Adipose tissue (tissue), 3 donors: Measurements from ENCODE around the gene DUS4L. TPM values are rescaled to one million over a fixed set of nuclear protein-coding genes. Genes with fewer than 3 reads are reported as not detected.
A peak's percentile ranks its signal among the peaks of the same experiment; 100 is the strongest.
"Not testable (repeated sequence)": the region's sequence is repeated elsewhere in the genome, so short reads cannot be mapped to it uniquely, and the experiment has no call there.

ENCODE experiments used
- H3K27ac ChIP-seq: one replicate; pipeline ENCODE4 v1.5.1; 2013; ENCODE audit warnings: low read depth, low read length
- WGBS, 3 donors: extraction: QIAGEN DNeasy Blood & Tissue Kit; methylation state at CpG; one replicate each; pipeline ENCODE4 v1.1.7; 2013; 5-methylcytosine and 5-hydroxymethylcytosine counted together
- polyA plus RNA-seq, 3 donors: library from polyadenylated mRNA; stranded (reverse); fragments of 200-250 nt; gene quantifications; one replicate each; pipeline ENCODE4 v1.2.3, GENCODE V29; 2013
- donor health status: healthy with polysubstance abuse.
- donor health status: Bipolar disorder and iron deficiency.
- donor health status: healthy.

The DUS4L gene, protein sequence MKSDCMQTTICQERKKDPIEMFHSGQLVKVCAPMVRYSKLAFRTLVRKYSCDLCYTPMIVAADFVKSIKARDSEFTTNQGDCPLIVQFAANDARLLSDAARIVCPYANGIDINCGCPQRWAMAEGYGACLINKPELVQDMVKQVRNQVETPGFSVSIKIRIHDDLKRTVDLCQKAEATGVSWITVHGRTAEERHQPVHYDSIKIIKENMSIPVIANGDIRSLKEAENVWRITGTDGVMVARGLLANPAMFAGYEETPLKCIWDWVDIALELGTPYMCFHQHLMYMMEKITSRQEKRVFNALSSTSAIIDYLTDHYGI
- 1 to 10 TPM; 2.0 to 6.2 (median 2.6) TPM for polyA plus RNA-seq

DNA sequence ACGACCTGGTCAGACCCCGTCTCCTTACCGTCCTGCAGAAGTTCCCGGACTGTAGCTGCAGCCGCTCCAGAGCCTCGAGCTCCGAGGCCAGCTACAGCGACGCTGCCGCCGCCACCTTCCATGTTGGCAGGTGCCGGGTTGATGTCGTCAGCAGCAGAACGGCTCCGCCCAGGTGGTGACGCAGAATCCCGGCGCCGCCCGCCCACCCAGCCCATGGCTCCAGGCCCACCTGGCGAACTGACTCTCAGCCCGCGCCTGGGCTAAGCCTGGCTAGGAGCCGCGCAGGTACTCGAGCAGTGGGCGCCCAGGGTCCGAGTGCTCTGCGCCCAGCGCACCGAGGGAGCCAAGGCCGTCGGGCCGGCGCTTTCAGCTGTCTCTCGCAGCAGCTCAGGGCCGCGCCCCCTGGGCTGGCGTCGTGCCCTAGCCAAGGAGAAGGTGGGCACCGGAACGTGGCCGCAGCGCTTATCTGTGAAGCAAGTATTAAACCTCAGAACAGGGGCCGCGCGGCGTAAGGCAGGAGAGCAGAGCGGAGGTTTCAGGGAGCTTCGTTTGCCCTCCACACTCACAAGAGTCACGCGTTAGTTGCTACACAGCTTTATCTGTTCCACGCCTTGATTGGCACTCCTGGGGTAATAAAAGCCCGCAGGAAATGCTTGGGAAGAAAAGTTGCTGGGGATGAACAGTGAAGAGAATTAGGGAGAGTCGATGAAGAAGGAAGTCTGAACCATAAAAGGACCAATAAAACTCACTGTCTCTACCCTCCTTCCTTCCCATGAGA, at the start of gene DUS4L, which contains the start of gene COG5:
Gene DUS4L, plus strand, starts transcription at position 197 of the 778 bp plus-strand sequence. CDS start 3,100 bp downstream, outside the sequence.
Gene COG5, minus strand, starts transcription at position 146 of the 778 bp plus-strand sequence. Its CDS starts 24 bp downstream, at position 122.
- WGBS, 3 donors = 0% methylated on average over 53 to 55 of the region's 55 CpGs
- peak within 1 kb of the TSS; percentile 67 for H3K27ac ChIP-seq

DNA sequence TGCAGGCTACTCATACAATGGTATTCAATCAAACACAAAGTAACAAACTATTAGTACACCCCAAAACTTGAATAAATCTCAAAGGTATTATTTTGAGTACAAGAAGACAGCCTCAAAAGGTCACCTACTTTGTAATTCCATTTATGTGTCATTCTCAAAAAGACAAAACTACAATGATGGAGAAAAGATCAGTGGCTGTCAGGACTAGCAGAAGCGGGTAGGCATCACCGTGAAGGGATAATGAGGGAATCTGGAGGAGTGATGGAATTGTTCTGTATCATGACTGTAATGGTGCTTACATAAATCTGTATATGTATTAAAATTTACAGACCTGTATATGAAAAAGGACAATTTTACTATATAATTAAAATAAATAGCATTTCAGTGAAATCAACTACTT, 37.1 kb upstream of the DUS4L start:
- no peak overlapping the region for H3K27ac ChIP-seq
- WGBS, 3 donors = 96 to 98% (median 97%) methylated on average over 2 of the region's 2 CpGs

DNA sequence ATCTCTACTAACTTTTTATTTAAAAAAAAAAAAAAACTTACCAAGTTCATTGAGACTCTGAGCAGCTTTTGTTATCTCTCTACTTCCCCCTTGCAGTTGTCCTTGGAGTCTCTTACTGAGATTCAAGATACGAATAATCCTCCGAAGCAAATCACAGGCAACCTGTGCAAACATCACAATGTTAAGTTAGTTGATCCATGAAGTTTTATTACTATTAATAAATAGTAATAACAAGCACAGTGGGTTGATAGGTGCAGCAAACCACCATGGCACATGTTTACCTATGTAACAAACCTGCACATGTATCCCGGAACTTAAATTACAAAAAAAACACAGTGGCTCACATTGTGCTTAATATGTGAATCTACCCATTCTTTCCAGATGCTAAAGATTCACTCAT, 36.6 kb upstream of the DUS4L start:
- WGBS, 3 donors = 53 to 93% (median 89%) methylated on average over 3 of the region's 3 CpGs
- no peak overlapping the region for H3K27ac ChIP-seq

DNA sequence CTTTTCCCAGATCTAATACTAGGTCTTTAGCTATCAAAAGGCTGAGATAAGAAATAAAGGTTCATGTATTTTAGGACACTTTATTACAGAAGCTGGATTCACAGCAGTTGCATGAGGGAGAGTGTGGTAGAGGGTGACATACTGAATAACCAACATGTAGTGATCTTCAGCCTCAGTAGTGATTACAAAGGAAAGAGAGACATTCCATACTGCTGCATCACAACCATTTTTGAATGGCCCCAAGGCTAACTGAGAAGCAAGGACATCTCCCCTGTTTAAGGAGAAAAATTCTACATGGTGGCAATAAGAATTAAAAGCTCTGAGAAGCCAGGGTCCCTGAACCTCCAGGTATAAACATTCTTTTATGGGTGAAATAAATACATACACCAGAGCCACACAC, 35.3 kb upstream of the DUS4L start:
- H3K27ac ChIP-seq = no peak overlapping the region

DNA sequence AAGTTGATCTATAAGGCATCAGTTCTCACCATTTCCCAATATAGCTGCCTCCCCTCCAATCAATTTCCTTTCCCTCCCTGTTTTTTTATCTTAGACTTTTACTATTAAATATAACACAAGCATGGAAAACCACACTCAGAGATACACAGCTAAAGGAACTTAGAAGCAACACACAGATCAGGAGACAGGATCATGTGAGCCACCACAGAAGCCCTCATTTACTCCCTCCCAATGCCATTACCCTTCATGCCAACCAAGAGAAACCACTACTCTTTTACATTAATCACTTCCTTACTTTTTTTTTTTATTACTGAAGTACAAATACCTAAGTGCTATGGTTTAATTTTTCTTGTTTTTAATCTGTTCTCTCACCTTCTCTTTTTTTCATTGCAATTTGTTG, 33.0 kb upstream of the DUS4L start:
- no peak overlapping the region for H3K27ac ChIP-seq

DNA sequence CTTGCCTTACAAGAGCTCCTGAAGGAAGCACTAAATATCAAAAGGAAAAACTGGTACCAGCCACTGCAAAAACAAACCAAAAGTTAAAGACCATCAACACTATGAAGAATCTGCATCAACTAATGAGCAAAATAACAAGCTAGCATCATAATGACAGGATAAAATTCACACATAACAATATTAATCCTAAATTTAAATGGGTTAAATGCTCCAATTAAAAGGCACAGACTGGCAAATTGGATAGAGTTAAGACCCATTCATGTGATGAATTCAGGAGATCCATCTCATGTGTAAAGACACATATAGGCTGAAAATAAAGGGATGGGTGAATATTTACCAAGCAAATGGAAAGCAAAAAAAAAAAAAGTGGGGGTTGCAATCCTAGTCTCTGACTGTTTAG, 29.6 kb upstream of the DUS4L start:
- no peak overlapping the region for H3K27ac ChIP-seq

DNA sequence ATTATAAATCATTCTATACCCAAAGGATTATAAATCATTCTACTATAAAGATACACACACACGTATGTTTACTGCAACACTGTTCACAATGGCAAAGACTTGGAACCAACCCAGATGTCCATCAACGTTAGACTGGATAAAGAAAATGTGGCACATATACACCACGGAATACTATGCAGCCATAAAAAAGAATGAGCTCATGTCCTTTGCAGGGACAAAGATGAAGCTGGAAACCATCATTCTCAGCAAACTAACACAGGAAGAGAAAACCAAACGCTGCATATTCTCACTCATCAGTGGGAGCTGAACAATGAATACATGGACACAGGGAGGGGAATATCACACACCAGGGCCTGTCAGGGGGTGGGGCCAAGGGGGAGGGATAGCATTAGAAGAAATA, 26.5 kb upstream of the DUS4L start:
- not testable (repeated sequence) for H3K27ac ChIP-seq
- WGBS, 3 donors = 63 to 94% (median 93%) methylated on average over 4 of the region's 4 CpGs

DNA sequence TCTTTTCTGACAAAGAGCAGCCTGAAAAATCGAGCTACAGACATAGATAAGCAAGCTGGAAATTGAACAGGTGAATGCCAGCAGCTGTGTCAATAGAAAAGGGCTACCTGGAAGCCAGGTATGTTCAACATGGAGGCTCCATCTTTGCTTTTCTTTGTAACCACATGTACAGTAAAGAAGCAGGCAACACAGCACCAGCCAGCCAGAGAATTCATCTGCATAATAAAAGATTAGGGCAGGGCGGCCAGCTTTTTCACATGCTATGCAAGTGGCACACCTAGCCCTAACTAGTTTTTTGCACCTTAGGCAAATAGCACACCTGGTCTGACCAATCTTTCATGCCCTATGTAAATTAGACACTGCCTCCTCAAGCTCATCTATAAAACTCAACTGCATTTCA, 25.8 kb upstream of the DUS4L start:
- H3K27ac ChIP-seq = no peak overlapping the region
- WGBS, 3 donors = 31 to 93% (median 71%) methylated on average over 2 of the region's 2 CpGs

DNA sequence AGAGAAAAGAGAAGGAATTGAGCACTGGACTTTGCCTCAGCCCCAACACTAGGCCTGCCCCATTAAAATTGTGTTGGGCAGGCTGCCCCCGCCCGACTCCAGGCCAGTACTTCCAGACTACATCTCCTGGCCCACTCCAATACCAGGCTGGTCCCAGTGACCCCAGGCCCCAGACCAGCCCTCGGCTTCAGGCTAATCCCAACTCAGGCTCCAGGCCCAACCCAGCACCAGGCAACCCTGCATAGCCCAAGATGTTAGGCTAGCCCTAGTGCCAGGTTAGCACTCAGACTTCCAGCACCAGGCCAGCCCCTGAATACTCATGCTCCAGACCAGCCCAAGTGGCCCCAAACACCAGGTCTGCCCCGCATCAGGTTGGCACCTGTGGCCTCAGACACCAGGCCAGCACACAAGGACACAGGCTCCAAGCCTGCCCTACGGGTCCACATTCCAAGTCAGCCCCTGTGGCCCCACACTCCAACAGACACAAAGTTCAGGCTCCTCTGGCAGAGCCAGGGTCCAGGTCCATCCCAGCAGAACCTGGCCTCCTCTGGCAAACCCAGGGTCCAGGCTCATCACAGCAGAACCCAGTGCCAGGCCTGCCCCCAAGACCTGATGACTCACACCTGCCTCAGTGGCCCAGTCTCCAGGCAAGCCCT, 20.3 kb upstream of the DUS4L start:
- H3K27ac ChIP-seq = no peak overlapping the region
- 87 to 97% (median 96%) methylated on average over 5 of the region's 5 CpGs for WGBS, 3 donors

DNA sequence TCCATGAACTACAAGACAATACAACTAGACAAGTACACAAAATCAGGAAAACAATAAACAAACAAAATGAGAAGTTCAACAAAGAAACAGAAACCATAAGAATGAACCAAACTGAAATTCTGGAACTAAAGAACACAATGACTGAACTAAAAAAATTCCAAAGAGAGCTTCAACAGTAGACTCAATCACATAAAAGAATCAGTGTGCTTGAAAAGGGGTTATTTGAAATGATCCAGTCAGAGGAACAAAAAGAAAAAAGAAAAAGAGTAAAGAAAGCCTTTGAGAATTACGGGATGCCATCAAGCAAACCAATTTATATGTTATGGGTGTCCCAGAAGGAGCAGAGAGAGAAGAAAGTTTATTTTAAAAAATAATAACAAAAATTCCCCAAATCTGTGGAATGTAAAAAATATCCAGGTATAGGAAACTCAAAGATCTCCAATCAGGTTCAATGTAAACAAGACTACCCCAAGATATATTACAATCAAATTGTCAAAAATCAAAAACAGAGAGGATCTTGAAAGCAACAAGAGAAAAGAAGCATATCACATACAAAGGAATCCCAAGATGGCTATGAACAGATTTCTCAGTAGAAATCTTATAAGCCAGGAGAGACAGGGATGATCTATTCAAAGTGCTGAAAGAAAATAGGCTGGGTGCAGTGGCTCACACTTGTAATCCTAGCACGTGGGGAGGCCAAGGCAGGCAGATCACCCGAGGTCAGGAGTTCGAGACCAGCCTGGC, 18.8 kb upstream of the DUS4L start:
- 95 to 99% (median 99%) methylated on average over 4 of the region's 4 CpGs for WGBS, 3 donors
- H3K27ac ChIP-seq = no peak overlapping the region

DNA sequence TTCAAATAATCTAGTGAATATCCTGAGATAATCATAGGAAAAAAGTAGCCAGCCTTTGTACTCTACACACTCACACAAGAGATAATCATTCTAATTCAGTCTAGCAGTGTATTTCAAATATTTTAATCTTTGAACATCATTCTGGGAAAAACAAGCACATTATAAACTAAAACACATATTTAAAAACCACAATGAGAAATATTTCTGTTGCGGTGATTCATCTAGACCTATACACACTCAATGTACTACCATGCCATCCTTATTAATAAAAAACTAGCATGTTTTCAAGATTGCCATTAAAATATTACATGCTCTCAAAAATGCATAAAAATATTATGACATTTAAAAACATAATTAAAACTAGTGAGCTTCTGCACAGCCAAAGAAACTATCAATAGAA, 11.8 kb upstream of the DUS4L start:
- 93 to 97% (median 96%) methylated on average over 1 of the region's 1 CpG for WGBS, 3 donors
- no peak overlapping the region for H3K27ac ChIP-seq

DNA sequence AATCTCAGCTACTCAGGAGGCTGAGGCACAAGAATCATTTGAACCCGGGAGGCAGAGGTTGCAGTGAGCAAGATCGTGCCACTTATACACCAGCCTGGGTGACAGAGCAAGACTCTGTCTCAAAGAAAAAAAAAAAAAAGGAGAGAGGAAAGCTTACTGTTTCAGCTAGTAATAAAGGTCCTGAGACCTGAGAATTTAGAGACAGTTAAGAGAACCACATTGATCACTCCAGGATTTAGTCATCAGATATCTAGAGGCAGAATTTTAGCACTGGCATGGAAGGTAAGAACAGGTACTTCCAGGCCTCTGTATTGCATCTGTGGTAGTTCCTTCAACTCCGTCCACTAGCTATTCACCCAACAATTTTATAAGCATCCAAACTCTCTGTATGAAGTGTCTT, 7.9 kb upstream of the DUS4L start:
- H3K27ac ChIP-seq = no peak overlapping the region
- WGBS, 3 donors = 95 to 99% (median 96%) methylated on average over 3 of the region's 3 CpGs

DNA sequence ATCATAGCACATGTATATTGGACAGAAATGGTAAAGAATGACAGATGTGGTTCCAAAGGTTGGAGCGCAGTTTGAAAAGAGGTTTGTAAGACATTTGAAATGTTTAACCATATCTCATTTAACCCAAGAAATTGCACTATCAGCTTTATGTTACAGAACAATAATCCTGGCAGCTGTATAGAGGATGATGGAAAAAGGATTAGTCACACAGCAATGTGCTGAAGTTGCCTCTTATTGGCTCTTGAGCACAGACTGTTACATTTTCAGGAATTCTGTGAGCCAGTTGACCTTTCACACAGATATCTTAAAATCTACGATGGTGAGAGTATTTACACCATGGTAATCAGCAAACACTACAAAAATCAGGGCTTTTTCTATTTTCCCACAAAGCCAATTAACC, 3.9 kb upstream of the DUS4L start:
- WGBS, 3 donors = 50 to 69% (median 66%) methylated on average over 2 of the region's 2 CpGs
- H3K27ac ChIP-seq = no peak overlapping the region

DNA sequence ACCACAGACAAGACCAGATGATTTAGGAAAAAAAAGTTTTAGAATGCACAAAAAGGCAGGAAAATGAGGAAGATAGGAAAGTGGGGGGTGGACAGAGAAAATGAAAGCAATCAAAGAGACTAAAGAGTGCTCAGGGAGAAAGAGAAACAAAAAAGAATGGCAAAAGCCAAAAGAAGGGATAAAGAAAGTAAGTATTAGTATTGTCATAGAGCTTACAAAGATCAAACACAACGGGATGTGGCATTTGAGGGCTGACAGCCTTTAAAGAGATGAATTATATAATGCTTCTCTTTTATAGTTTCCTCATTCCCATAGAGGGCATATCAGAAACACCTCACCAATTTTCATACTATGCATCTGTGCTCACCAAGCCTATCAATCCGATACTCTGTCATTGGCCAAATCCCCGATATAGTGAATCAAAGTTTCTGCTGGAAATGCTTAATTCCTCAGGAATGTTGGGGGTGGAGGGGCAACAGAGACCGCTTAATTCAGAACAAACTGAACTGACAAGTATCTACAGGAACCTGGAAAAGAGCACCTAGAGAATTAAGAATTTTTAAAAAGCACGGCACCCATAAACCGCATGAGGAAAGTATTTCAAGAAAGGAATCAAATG, 2.8 kb upstream of the DUS4L start:
- H3K27ac ChIP-seq = no peak overlapping the region
- 75 to 88% (median 77%) methylated on average over 6 of the region's 6 CpGs for WGBS, 3 donors

DNA sequence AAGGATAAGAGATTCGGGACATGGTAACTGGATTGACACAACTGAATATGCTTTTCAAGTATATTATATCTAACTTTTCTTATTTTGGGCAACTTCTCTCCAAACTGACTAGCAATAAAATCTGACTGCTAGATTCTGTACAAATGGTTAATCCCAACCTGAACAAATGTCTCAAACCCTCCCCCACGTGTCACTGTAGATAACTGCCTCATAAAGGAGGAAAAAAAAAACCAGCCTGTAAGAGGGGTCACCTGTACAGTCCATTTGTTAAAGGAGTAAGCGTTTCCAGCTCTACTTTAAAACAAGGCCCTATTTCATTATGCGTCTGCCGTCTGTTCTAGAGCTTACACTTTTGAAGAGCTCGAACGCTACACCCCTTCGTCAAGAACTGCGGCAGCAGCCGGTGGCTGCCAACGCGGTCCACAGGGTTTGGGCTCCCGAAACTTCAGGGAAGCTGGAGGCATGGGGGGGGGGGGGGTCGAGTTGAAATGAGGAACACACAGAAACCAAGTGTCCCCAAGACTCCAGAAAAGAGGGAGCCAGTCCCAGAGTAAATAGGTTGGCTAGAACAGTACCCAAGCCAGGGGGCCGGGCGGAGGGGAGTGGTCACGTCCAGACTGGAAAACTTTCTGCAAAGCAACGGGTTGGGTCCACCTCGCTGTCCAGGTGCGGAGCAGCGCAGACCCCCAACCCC, 543 bp upstream of the DUS4L start:
- peak overlapping the region; percentile 67 for H3K27ac ChIP-seq
- 2 to 4% (median 4%) methylated on average over 21 of the region's 21 CpGs for WGBS, 3 donors

DNA sequence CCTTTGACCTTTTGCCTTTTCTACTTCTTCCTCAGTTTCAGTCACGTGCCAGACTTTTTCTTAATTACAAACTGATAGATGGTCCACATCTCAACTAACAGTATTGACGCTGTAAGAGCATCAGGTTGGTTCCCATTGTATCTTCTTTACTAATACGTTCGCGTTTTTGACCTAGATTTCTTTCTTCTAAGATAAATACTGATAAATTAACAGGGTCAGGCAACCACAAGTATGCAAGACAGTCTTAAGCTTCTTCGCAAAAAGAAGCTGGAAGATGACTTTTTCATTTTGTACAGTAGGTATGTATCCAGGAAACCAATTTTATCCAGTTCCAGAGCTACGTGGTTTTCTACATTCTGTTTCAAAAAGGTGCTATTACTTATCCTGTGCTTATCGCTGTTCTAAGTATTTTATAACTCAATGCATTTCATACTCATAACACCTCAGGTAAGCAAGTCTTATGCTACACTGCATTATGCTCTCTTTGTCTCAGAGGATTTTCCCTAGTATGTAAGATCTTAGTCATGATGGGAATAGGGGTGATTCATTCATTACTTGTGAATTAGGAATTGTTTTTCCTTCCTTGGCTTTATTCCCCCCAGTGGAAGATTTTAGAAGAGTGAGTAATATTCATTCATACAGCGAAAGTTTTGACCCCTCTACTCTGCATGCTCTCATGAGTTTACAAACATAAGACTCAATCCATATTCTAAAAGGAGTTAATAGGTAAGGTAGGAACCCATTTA, 955 bp downstream of the DUS4L start:
- 37 to 54% (median 52%) methylated on average over 9 of the region's 9 CpGs for WGBS, 3 donors
- H3K27ac ChIP-seq = no peak overlapping the region

DNA sequence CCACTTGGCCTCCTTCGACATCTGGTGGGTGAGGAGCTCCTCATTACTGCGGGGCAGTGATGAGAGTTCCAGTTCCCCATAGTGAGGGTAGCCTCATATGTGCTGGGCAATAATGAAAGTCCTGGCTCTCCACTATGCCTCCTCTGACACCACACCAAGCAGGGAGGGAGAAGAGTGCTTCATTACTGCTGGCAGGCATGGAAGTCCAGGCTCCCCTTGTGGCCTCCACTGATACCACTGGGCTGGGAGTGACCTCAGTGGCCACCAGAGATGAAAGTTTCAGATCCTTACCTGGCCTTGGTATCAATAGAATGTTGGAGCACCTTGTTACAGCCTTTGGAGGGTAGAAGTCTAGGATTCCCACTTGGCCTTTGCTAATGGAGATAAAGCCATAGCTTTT, 6.5 kb downstream of the DUS4L start:
- no peak overlapping the region for H3K27ac ChIP-seq
- WGBS, 3 donors = 94 to 98% (median 94%) methylated on average over 2 of the region's 2 CpGs
